ENCODE measurements around the gene C3orf18. TPM values are rescaled to one million over a fixed set of nuclear protein-coding genes. Genes with fewer than 3 reads are reported as not detected.
A peak's percentile ranks its signal among the peaks of the same experiment; 100 is the strongest.

Gene C3orf18
- total RNA-seq, 4 donors from 2014 or later: 1.1 to 26.4 (median 3.2) TPM; not detected in 1

GRCh38 chr3:50600841-50601591 is 33.5 kb upstream of the C3orf18 start:
- peak overlapping the region in 3 of 4 donors; percentile 12 to 28 (median 24) for H3K4me3 ChIP-seq
- H3K4me1 ChIP-seq: peaks cover 19 to 42% (median 23%) of the 10 kb centered on the region in 4 donors
- peaks cover 0 to 9% (median 0%) of the 10 kb centered on the region in 3 donors for H3K36me3 ChIP-seq
- DNase-seq: peak; percentile 71 to 95 (median 94)
- H3K27me3 ChIP-seq: no peaks in the 10 kb centered on the region
- H3K27ac ChIP-seq: peak overlapping the region; percentile 80 to 97 (median 96)
- no peaks in the 10 kb centered on the region for H3K9me3 ChIP-seq
- TF ChIP-seq POLR2A (IDR thresholded peaks at IDR 0.05) (peak; percentile 4 to 42), CTCF (IDR thresholded peaks at IDR 0.05) (no peak)

GRCh38 chr3:50600141-50600753 is 32.7 kb upstream of the C3orf18 start:
- Histone ChIP-seq H3K9me3 (no peaks in the 10 kb centered on the region), H3K4me3 (no peak overlapping the region), H3K4me1 (peaks cover 18 to 39% (median 23%) of the 10 kb centered on the region in 4 donors), H3K27me3 (no peaks in the 10 kb centered on the region), H3K36me3 (peaks cover 0 to 8% (median 0%) of the 10 kb centered on the region in 3 donors), H3K27ac (peak overlapping the region; percentile 80 to 97 (median 96))
- no peak for DNase-seq
- no peak for TF ChIP-seq CTCF (IDR thresholded peaks at IDR 0.05)

- no peak overlapping the region for H3K4me3 ChIP-seq
- no peak for DNase-seq
- H3K27me3 ChIP-seq: no peaks in the 10 kb centered on the region
- H3K9me3 ChIP-seq: no peaks in the 10 kb centered on the region
- peak overlapping the region in 2 of 4 donors; percentile 96 to 97 for H3K27ac ChIP-seq
- peaks cover 0 to 5% (median 0%) of the 10 kb centered on the region in 3 donors for H3K36me3 ChIP-seq
- peaks cover 15 to 39% (median 23%) of the 10 kb centered on the region in 4 donors for H3K4me1 ChIP-seq
- no peak for TF ChIP-seq CTCF (IDR thresholded peaks at IDR 0.05)
- no peak for TF ChIP-seq POLR2A (IDR thresholded peaks at IDR 0.05)
Observed at GRCh38 chr3:50599716-50600118, 32.2 kb upstream of the C3orf18 start.

GRCh38 chr3:50599115-50599715 is 31.7 kb upstream of the C3orf18 start:
- TF ChIP-seq POLR2A (IDR thresholded peaks at IDR 0.05): no peak
- TF ChIP-seq CTCF (IDR thresholded peaks at IDR 0.05): no peak
- H3K4me3 ChIP-seq: no peak overlapping the region
- H3K4me1 ChIP-seq: peaks cover 15 to 39% (median 23%) of the 10 kb centered on the region in 4 donors
- H3K9me3 ChIP-seq: no peaks in the 10 kb centered on the region
- no peaks in the 10 kb centered on the region for H3K27me3 ChIP-seq
- no peaks in the 10 kb centered on the region for H3K36me3 ChIP-seq
- no peak for DNase-seq
- peak overlapping the region in 2 of 4 donors; percentile 3 to 97 for H3K27ac ChIP-seq

GRCh38 chr3:50594253-50594785 is 26.8 kb upstream of the C3orf18 start:
- TF ChIP-seq POLR2A (IDR thresholded peaks at IDR 0.05) (no peak), CTCF (IDR thresholded peaks at IDR 0.05) (no peak)
- no peak for DNase-seq
- H3K36me3 ChIP-seq: no peaks in the 10 kb centered on the region
- H3K4me3 ChIP-seq: no peak overlapping the region
- no peaks in the 10 kb centered on the region for H3K27me3 ChIP-seq
- no peaks in the 10 kb centered on the region for H3K9me3 ChIP-seq
- H3K27ac ChIP-seq: no peak overlapping the region
- H3K4me1 ChIP-seq: peaks cover 0 to 20% (median 9%) of the 10 kb centered on the region in 4 donors

Measured in Peyer's patch (tissue), 4 donors.